RWPE1 (cell line): ENCODE results near the gene NDUFS2.

Experiments
- CTCF ChIA-PET: fragments of 350-600 bp; sonication (Branson Sonifier 250); formaldehyde crosslinking; extraction: SDS; loops from one replicate; lab custom pipeline; 2021; lab: Yijun Ruan, JAX
- POLR2A ChIA-PET: fragments of 400-600 bp; formaldehyde crosslinking; extraction: SDS; loops from one replicate; lab custom pipeline; 2020; ENCODE audit warnings: antibody characterized with exemption; ENCODE audit not compliant: low non-redundant PET; lab: Yijun Ruan, JAX
- DNase-seq: peaks from one replicate; pipeline ENCODE4 v3.0.0; 2012; ENCODE audit warnings: low spot score
- H3K27ac ChIP-seq: fragments of 450-650 bp; 2 replicates; pipeline ENCODE4 v1.5.1; 2017
- CTCF ChIP-seq: fragments of 450-650 bp; conservative IDR thresholded peaks from 2 replicates; pipeline ENCODE4 v1.5.1; 2017; ENCODE audit warnings: low read depth, mild to moderate bottlenecking

The NDUFS2 gene

GRCh38 chr1:161163793-161164192 lies 38.4 kb upstream of the NDUFS2 start:
- CTCF ChIA-PET: no interaction called here
- no peak for TF ChIP-seq CTCF
- no peak for DNase-seq
- POLR2A ChIA-PET: no interaction called here
- H3K27ac ChIP-seq: no peak overlapping the region

- TF ChIP-seq CTCF: no peak
- ChIA-PET POLR2A (interaction anchor here (0.6 to 1.3 kb wide), 2 partner anchors 12 to 168 kb away, joined by 3 to 6 read pairs; partner anchors contain the start of gene UFC1), CTCF (no interaction called here)
- no peak for DNase-seq
- peak overlapping the region; percentile 84 for H3K27ac ChIP-seq
Measured at GRCh38 chr1:161164901-161165610, 37.1 kb upstream of the NDUFS2 start.

GRCh38 chr1:161165742-161166668 lies 36.2 kb upstream of the NDUFS2 start, which contains the start of gene PPOX:
Gene PPOX, plus strand, starts transcription at chr1:161166426. Its CDS starts 422 bp downstream, at chr1:161166848.
- H3K27ac ChIP-seq: peak within 1 kb of the TSS; percentile 84
- CTCF ChIA-PET: interaction anchor here (0.6 kb wide), 2 partner anchors 15 to 28 kb away, joined by 4 read pairs; no protein-coding TSS in a partner anchor
- POLR2A ChIA-PET: interaction anchor here (0.6 to 1.3 kb wide), 2 partner anchors 13 to 169 kb away, joined by 3 to 6 read pairs; partner anchors contain the start of gene UFC1

GRCh38 chr1:161166669-161167548 lies 35.3 kb upstream of the NDUFS2 start:
- peak overlapping the region; percentile 84 for H3K27ac ChIP-seq
- DNase-seq: no peak
- ChIA-PET POLR2A (no interaction called here), CTCF (no interaction called here)
- TF ChIP-seq CTCF: no peak

More at GRCh38 chr1:161165742-161166668, 36.2 kb upstream of the NDUFS2 start, which contains the start of gene PPOX:
- peak; percentile 71 for TF ChIP-seq CTCF
- peak; percentile 94 for DNase-seq

GRCh38 chr1:161168906-161169305 lies 33.3 kb upstream of the NDUFS2 start:
- ChIA-PET CTCF (no interaction called here), POLR2A (no interaction called here)
- TF ChIP-seq CTCF: no peak

More at GRCh38 chr1:161168906-161169305, 33.3 kb upstream of the NDUFS2 start:
- H3K27ac ChIP-seq: peak overlapping the region; percentile 39
- no peak for DNase-seq
